ENCODE data around the gene CGB2. TPM values are rescaled to one million over a fixed set of nuclear protein-coding genes. Genes with fewer than 3 reads are reported as not detected.
A peak's percentile ranks its signal among the peaks of the same experiment; 100 is the strongest.

CGB2 gene
- total RNA-seq, 1 donor from 2014 or later: 5.1 TPM

- Histone ChIP-seq H3K36me3 (ENCODE audit: control insufficient read depth, insufficient read depth, low read length) (no peaks in the 10 kb centered on the region), H3K27me3 (ENCODE audit: control insufficient read depth, insufficient read depth, low read length) (no peaks in the 10 kb centered on the region), H3K4me3 (ENCODE audit: low read depth, low read length) (no peak overlapping the region)
- no peak for TF ChIP-seq CTCF (IDR thresholded peaks at IDR 0.05; ENCODE audit: insufficient read depth, low read length, poor library complexity, severe bottlenecking)
- DNase-seq (ENCODE audit: low read depth): no peak
Measured at GRCh38 chr19:48988860-48989259, 42.8 kb upstream of the CGB2 start.

DNA sequence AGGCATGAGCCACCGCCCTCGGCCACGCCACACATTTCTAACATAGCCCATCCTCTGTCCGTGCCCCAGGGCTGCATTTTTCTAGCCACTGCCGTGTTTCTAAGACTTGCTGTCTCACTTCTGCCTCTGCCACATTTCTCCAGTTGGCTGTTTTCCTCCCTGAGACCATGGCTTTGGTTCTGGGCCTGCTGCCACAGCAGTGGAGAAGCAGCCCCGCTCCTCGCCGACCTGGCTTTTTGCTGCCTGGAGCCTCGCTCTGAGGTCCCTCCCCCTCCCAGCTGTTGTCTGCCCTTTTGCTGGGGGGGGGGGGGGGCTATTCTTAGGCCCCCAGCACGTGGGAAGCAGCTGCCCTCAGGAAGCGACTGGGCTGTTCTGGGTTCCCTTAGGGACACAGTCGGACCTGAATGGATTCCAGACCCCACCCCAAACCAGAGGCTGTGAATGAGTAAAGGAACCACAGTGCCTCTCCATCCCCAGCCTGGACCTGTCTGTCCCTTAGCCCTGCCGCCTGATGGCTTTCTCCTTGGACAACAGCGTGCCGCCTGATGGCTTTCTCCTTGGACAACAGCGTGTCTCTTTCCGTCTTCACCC is 41.9 kb upstream of the CGB2 start:
- no peak overlapping the region for H3K4me3 ChIP-seq (ENCODE audit: low read depth, low read length)
- no peaks in the 10 kb centered on the region for H3K27me3 ChIP-seq (ENCODE audit: control insufficient read depth, insufficient read depth, low read length)
- H3K36me3 ChIP-seq (ENCODE audit: control insufficient read depth, insufficient read depth, low read length): no peaks in the 10 kb centered on the region
- DNase-seq (ENCODE audit: low read depth): no peak
- TF ChIP-seq CTCF (IDR thresholded peaks at IDR 0.05; ENCODE audit: insufficient read depth, low read length, poor library complexity, severe bottlenecking): no peak

- TF ChIP-seq CTCF (IDR thresholded peaks at IDR 0.05; ENCODE audit: insufficient read depth, low read length, poor library complexity, severe bottlenecking): no peak
- no peak overlapping the region for H3K4me3 ChIP-seq (ENCODE audit: low read depth, low read length)
- H3K27me3 ChIP-seq (ENCODE audit: control insufficient read depth, insufficient read depth, low read length): no peaks in the 10 kb centered on the region
- no peaks in the 10 kb centered on the region for H3K36me3 ChIP-seq (ENCODE audit: control insufficient read depth, insufficient read depth, low read length)
- no peak for DNase-seq (ENCODE audit: low read depth)
Measured at GRCh38 chr19:48990400-48990799, 41.3 kb upstream of the CGB2 start.

DNA sequence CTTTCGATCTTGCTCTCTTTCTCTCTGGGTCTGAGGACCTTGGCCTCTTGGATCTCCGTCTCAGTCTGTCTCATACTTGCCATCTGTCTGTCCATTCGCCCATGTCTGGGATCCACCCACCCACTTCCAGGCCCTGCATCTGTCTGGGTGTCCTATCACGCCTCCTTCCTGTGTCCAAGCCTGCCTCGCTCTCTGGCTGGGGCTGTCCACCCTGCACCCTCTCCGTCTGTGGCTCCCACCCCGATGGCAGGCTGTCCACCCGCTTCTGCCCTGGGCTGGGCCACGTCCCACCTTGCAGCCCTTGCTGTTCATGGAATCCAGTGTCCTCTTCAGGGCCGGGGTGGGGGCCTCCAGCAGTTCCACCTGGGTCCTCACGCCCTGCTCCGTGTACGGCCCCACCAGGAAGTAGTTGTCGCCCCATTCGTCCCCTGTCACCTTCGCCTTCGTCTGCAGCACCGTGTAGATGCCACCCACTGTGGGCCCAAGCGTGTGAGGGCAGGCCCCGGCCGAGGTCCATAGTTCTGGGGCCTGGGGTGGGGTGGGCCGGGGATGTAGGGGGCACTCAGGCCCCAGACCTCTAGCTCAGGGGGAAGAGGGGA is 40.6 kb upstream of the CGB2 start:
- H3K27me3 ChIP-seq (ENCODE audit: control insufficient read depth, insufficient read depth, low read length): no peaks in the 10 kb centered on the region
- DNase-seq (ENCODE audit: low read depth): no peak
- TF ChIP-seq CTCF (IDR thresholded peaks at IDR 0.05; ENCODE audit: insufficient read depth, low read length, poor library complexity, severe bottlenecking): no peak
- H3K4me3 ChIP-seq (ENCODE audit: low read depth, low read length): no peak overlapping the region
- H3K36me3 ChIP-seq (ENCODE audit: control insufficient read depth, insufficient read depth, low read length): no peaks in the 10 kb centered on the region

DNA sequence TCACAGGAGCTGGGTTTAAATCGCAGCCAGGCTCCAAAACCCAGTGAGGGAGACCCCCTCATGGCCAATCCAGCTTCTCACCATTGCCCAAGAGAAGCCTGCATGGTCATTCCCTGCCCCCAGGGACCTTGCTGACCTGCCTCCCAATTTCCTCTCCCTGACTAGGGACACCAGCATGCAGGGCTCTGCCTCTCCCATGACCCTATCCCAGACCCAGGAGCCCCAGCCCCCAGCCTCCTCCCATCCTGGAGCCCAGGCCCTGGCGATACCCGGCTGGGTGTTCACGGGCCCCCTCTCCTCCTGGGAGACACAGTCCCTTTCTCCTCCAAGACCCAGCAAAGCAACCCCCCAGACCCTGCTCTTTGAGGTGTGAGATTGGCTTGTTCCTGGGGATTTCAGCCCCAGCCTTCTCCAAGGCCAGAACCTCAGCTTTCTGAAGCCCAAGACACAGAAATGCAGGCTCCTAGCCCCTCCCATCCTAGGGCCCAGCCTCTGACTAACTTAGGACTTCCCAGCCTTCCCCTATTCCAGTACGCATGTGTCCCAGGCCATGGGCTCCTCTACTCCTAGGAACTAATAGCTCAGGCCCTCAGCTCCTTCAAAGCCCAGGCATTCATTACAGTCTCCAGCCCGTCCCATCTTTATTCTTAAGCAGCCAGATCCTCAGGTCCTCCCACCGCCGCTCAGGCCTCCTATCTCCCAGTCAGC is 39.7 kb upstream of the CGB2 start:
- H3K36me3 ChIP-seq (ENCODE audit: control insufficient read depth, insufficient read depth, low read length): no peaks in the 10 kb centered on the region
- H3K4me3 ChIP-seq (ENCODE audit: low read depth, low read length): peak overlapping the region; percentile 64
- TF ChIP-seq CTCF (IDR thresholded peaks at IDR 0.05; ENCODE audit: insufficient read depth, low read length, poor library complexity, severe bottlenecking): no peak
- peak; percentile 43 for DNase-seq (ENCODE audit: low read depth)
- no peaks in the 10 kb centered on the region for H3K27me3 ChIP-seq (ENCODE audit: control insufficient read depth, insufficient read depth, low read length)

Measured in kidney epithelial cell (primary cell).